OCI-LY7 (cell line): Measurements from ENCODE around the gene G2E3.

Source experiments
- EZH2phosphoT487 ChIP-seq: fragments of 200-600 bp; sonication (generic); IDR thresholded peaks from 2 replicates; pipeline ENCODE4 v1.6.1; 2018; ENCODE audit warnings: low read depth, borderline replicate concordance, mild to moderate bottlenecking, mixed run types, antibody characterized with exemption, low read length, moderate library complexity, mixed read lengths
- TF ChIP-seq, protein P1 (sequence below): fragments of 200-600 bp; sonication (generic); conservative IDR thresholded peaks from 2 replicates; pipeline ENCODE4 v1.5.1; 2014; ENCODE audit warnings: mild to moderate bottlenecking, antibody characterized with exemption, low read length, moderate library complexity, mixed read lengths

DNA sequence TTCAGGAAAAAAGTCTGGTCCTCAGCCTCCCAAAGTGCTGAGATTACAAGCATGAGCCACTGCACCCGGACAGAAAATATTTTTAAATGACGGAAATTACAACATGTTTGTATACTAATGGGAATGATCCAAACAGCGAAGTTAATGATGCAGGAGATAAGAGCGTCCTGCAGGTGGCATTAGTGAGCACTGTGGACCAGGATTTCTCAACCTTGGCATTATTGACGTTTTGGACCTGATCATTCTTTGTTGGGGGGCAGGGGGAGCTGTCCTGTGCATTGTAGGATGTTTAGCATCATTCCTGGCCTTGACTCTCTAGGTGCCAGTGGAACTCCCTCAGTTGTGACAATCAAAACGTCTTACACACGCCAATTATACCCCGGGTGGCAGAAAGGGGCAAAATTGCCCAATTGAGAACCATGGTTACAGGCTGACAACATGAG lies 97.3 kb downstream of the G2E3 start:
- TF ChIP-seq, protein P1, sequence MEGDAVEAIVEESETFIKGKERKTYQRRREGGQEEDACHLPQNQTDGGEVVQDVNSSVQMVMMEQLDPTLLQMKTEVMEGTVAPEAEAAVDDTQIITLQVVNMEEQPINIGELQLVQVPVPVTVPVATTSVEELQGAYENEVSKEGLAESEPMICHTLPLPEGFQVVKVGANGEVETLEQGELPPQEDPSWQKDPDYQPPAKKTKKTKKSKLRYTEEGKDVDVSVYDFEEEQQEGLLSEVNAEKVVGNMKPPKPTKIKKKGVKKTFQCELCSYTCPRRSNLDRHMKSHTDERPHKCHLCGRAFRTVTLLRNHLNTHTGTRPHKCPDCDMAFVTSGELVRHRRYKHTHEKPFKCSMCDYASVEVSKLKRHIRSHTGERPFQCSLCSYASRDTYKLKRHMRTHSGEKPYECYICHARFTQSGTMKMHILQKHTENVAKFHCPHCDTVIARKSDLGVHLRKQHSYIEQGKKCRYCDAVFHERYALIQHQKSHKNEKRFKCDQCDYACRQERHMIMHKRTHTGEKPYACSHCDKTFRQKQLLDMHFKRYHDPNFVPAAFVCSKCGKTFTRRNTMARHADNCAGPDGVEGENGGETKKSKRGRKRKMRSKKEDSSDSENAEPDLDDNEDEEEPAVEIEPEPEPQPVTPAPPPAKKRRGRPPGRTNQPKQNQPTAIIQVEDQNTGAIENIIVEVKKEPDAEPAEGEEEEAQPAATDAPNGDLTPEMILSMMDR: peak; percentile 84
- TF ChIP-seq EZH2phosphoT487: no peak
